Left kidney (tissue), 2 donors: ENCODE data around the gene RESP18. TPM values are rescaled to one million over a fixed set of nuclear protein-coding genes. Genes with fewer than 3 reads are reported as not detected.

ENCODE experiments used
- DNase-seq: peaks from one replicate; pipeline ENCODE4 v3.0.0-alpha.2; 2013
- polyA plus RNA-seq: library from polyadenylated mRNA; unstranded; fragments of 120-200 nt; gene quantifications from one replicate; pipeline ENCODE4 v1.2.1, GENCODE V29; 2013; ENCODE audit not compliant: insufficient read length

RESP18 gene
- polyA plus RNA-seq, 1 donor, result not detected

DNA sequence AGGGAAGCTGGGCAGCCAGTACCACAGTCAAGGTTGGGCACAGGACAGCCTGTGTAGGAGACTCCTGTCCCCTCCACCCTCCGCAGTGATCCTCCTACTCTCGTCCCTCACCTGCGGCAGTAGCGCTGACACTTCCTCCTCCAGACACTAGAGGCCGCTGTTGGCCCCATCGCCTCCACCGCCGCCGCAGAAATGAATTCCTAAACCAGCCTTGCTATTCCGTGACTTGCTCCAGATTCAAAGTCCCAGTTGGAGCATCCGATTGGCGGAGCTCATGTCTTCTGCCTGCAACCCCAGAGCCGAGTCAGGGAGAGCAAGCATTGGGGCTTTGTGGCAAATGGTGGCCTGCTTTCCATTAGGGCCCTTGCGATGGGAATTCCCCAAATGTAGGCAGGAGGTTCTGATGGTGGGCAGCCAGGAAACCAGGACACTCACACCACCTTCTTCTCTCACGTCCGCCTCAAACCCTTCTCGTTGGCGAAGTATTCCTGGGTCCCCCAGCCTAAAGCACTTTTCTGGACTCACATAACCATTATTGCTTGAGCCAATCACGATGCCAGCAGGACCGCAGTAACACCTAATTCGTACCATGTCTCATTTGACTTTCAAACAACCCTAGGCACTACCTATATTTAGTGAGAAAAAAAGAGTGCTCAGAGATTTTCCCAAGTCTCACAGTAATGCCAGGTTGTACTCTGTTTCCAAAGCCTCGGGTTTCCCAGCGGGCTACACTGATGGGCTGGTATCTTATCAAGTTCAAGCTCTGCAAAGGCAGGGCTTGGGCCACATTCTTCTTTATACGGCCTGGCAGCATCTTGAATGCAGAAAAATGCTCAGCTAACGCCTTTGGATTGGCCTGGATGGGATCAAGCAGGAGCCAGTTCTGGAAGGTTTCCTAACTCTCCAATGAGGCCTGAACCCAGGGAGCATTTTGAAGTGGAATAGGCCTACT is 54.6 kb downstream of the RESP18 start:
- peak; percentile 82 for DNase-seq

Other genes starting within 250 kb of the RESP18 start
- 22.2 TPM for gene NHEJ1, start 171.9 kb downstream of the RESP18 start, polyA plus RNA-seq
- gene SLC23A3, start 162.7 kb downstream of the RESP18 start, polyA plus RNA-seq, result 22.3 TPM
- gene CNPPD1, start 155.8 kb downstream of the RESP18 start, polyA plus RNA-seq, result 64.0 TPM
- 105 TPM for gene RETREG2, start 154.5 kb downstream of the RESP18 start, polyA plus RNA-seq
- 39.5 TPM for gene ZFAND2B, start 126.0 kb downstream of the RESP18 start, polyA plus RNA-seq
- 42.6 TPM for gene ABCB6, start 113.8 kb downstream of the RESP18 start, polyA plus RNA-seq
- gene ATG9A, start 103.1 kb downstream of the RESP18 start, polyA plus RNA-seq, result 49.5 TPM
- 73.1 TPM for gene ANKZF1, start 102.9 kb downstream of the RESP18 start, polyA plus RNA-seq
- 28.7 TPM for gene GLB1L, start 87.3 kb downstream of the RESP18 start, polyA plus RNA-seq
- gene STK16, start 87.3 kb downstream of the RESP18 start, polyA plus RNA-seq, result 34.9 TPM
- 0.75 TPM for gene TUBA4B, start 79.5 kb downstream of the RESP18 start, polyA plus RNA-seq
- 25.2 TPM for gene TUBA4A, start 78.8 kb downstream of the RESP18 start, polyA plus RNA-seq
- gene DNAJB2, start 53.4 kb downstream of the RESP18 start, polyA plus RNA-seq, result 62.9 TPM
- gene PTPRN, start 23.3 kb downstream of the RESP18 start, polyA plus RNA-seq, result 0.27 TPM
- gene DNPEP, start 55.2 kb upstream of the RESP18 start, polyA plus RNA-seq, result 60.2 TPM
- 5.9 TPM for gene DES, start 85.6 kb upstream of the RESP18 start, polyA plus RNA-seq
- gene SPEG, start 102.1 kb upstream of the RESP18 start, polyA plus RNA-seq, result 10.8 TPM
- 41.7 TPM for gene GMPPA, start 166.1 kb upstream of the RESP18 start, polyA plus RNA-seq
- 0.20 TPM for gene ASIC4, start 181.7 kb upstream of the RESP18 start, polyA plus RNA-seq
- gene CHPF, start 211.1 kb upstream of the RESP18 start, polyA plus RNA-seq, result 20.3 TPM
- gene TMEM198, start 211.3 kb upstream of the RESP18 start, polyA plus RNA-seq, result 2.5 TPM
- 136 TPM for gene OBSL1, start 238.8 kb upstream of the RESP18 start, polyA plus RNA-seq
- gene INHA, start 239.6 kb upstream of the RESP18 start, polyA plus RNA-seq, result 2.0 TPM